Pancreas (tissue), 10 donors: ENCODE results near the gene FBLN1. TPM values are rescaled to one million over a fixed set of nuclear protein-coding genes. Genes with fewer than 3 reads are reported as not detected.

Source experiments
- ATAC-seq, 4 donors: fragments of 200-7000 bp; cut with Tn5 transposase; one replicate each; pipeline versions ENCODE4 v1.8.0 to v1.9.1; 2020; ENCODE audit warnings: mild to moderate bottlenecking in 4 of 4, moderate library complexity in 4 of 4
- DNase-seq, 6 donors: peaks; one replicate each; pipeline ENCODE4 v3.0.0-alpha.2; 2020
- FAIRE-seq: peaks from 2 replicates; lab custom pipeline; 2012; peaks lifted over from hg19 to GRCh38; lab: Jason Lieb, UNC
- H3K27ac ChIP-seq, 4 donors: fragments of 200-600 bp; sonication (generic); 1 replicate in 3 of 4; 2 replicates in 1 of 4; pipeline versions ENCODE4 v1.5.0 to v1.8.0; 2020
- H3K27me3 ChIP-seq, 4 donors: fragments of 200-600 bp; one replicate each; pipeline ENCODE4 v1.8.0; 2021
- H3K36me3 ChIP-seq, 3 donors: fragments of 200-600 bp; sonication (generic) in 1 of 3; one replicate each; pipeline versions ENCODE4 v1.5.0 to v1.8.0; 2020 to 2021
- H3K4me1 ChIP-seq, 3 donors: fragments of 200-600 bp; one replicate each; pipeline ENCODE4 v1.8.0; 2021
- H3K4me3 ChIP-seq, 4 donors: fragments of 200-600 bp; sonication (generic) in 2 of 4; one replicate each; pipeline versions ENCODE4 v1.5.0 to v1.8.0; 2020 to 2021
- H3K9me3 ChIP-seq, 4 donors: fragments of 200-600 bp; one replicate each; pipeline ENCODE4 v1.8.0; 2021
- WGBS, 2 donors: extraction: QIAGEN DNeasy Blood & Tissue Kit; methylation state at CpG; one replicate each; pipeline ENCODE4 v1.1.7; 2013; 5-methylcytosine and 5-hydroxymethylcytosine counted together
- intact Hi-C, 3 donors: fragments of 100-400 bp; cut with DNase I; formaldehyde crosslinking; loops; one replicate each; pipeline versions ENCODE4 v1.11.1 to v1.14.2; 2022
- polyA plus RNA-seq, 2 donors: library from polyadenylated mRNA; stranded (reverse); fragments of 200-250 nt; gene quantifications; one replicate each; pipeline ENCODE4 v1.2.3, GENCODE V29; 2013
- total RNA-seq, 6 donors: library from RNA; stranded (reverse); fragmentation: NEBNext Ultra II Directional in 4 of 6; extraction: Animal tissue kit (Norgen Biotek cat#: 25700) in 4 of 6; gene quantifications; one replicate each; pipeline versions ENCODE4 v1.2.1 to v1.2.4, GENCODE V29; 2021 to 2023
- TF ChIP-seq, protein P1 (sequence below), 4 donors: fragments of 200-600 bp; sonication (generic) in 3 of 4; IDR thresholded peaks; one replicate each; pipeline versions ENCODE4 v1.5.0 to v1.8.0; 2021; ENCODE audit warnings: antibody characterized with exemption in 4 of 4
- donor health status: healthy with polysubstance abuse.
- donor health status: DM: no; HTN: no; CAD: no; lungs with moderate emphysema.
- donor health status: DM: no; HTN: no; CAD: no.
- donor health status: control.
- donor health status: control.
- donor health status: Bipolar disorder and iron deficiency.
- donor health status: DM: yes; HTN: yes; CAD: no.
- donor health status: DM: no; HTN: no; CAD: no.
- donor health status: DM: no; HTN: no; CAD: no.
- donor health status: DM: yes; HTN: yes; CAD: no.

FBLN1 gene
- total and polyA plus RNA-seq, 8 donors, result 12.0 to 114 (median 21.5) TPM

GRCh38 chr22:45496451-45496941 lies 6.2 kb upstream of the FBLN1 start:
- no peaks in the 10 kb centered on the region for H3K27me3 ChIP-seq
- ATAC-seq (peak in 2 of 4 donors; percentile 35 to 49), DNase-seq (no peak), FAIRE-seq (no peak)
- no peaks in the 10 kb centered on the region for H3K36me3 ChIP-seq
- no peaks in the 10 kb centered on the region for H3K9me3 ChIP-seq
- no peak overlapping the region for H3K4me3 ChIP-seq
- no peak overlapping the region for H3K27ac ChIP-seq
- intact Hi-C loops, result no loop called here
- no peaks in the 10 kb centered on the region for H3K4me1 ChIP-seq
- TF ChIP-seq, protein P1, sequence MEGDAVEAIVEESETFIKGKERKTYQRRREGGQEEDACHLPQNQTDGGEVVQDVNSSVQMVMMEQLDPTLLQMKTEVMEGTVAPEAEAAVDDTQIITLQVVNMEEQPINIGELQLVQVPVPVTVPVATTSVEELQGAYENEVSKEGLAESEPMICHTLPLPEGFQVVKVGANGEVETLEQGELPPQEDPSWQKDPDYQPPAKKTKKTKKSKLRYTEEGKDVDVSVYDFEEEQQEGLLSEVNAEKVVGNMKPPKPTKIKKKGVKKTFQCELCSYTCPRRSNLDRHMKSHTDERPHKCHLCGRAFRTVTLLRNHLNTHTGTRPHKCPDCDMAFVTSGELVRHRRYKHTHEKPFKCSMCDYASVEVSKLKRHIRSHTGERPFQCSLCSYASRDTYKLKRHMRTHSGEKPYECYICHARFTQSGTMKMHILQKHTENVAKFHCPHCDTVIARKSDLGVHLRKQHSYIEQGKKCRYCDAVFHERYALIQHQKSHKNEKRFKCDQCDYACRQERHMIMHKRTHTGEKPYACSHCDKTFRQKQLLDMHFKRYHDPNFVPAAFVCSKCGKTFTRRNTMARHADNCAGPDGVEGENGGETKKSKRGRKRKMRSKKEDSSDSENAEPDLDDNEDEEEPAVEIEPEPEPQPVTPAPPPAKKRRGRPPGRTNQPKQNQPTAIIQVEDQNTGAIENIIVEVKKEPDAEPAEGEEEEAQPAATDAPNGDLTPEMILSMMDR (IDR thresholded peaks at IDR 0.05), result no peak
- 24 to 27% methylated on average over 7 of the region's 7 CpGs for WGBS, 2 donors

DNA sequence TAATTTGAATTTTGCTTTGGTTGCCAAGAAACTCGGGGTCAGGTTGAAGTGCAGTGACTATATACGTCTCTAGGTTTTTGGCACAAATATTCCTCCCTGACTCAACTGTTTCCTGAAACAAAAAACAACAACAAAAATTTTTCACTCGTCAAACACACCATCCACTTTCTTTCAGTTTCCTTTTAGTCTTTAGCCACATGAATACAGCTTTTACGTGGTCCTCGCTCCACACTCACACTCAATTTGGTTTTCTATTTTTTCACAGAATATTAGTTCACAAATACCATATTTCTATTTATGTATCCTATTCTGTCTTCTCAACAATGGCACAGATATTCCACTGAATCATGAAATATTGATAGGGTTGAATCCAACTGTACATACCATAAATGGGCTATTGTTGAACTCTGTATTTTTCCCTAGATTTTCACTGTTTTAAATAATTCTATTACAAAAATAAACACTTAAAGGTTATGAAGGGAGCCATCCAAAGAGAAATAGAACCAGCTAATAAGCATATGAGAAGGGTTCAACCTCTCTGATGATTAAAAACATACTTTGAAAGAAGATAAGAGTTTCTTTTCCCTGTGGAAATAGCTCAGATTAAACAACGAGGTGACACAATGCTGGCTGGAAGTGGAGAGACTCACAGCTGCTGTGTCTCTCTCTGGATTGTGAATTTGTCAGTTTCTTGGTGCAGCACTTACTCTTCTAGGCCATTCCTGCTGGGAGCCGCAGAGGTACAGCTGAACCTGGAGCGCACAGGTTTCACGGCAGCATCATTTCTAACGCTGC lies 5.1 kb upstream of the FBLN1 start:
- no peak for FAIRE-seq
- 52 to 58% methylated on average over 10 of the region's 10 CpGs for WGBS, 2 donors
- no peak overlapping the region for H3K27ac ChIP-seq

GRCh38 chr22:45499746-45500145 lies 2.9 kb upstream of the FBLN1 start:
- Histone ChIP-seq H3K4me1 (no peaks in the 10 kb centered on the region), H3K36me3 (no peaks in the 10 kb centered on the region), H3K27ac (no peak overlapping the region), H3K9me3 (no peaks in the 10 kb centered on the region), H3K4me3 (no peak overlapping the region), H3K27me3 (no peaks in the 10 kb centered on the region)
- ATAC-seq (no peak), FAIRE-seq (no peak), DNase-seq (peak in 1 of 6 donors; percentile 24)
- TF ChIP-seq, protein P1 (IDR thresholded peaks at IDR 0.05), result no peak
- 86 to 89% methylated on average over 3 of the region's 3 CpGs for WGBS, 2 donors
- intact Hi-C loops, result no loop called here

More for the DNA sequence above, 5.1 kb upstream of the FBLN1 start:
- H3K4me3 ChIP-seq, result no peak overlapping the region
- H3K9me3 ChIP-seq, result no peaks in the 10 kb centered on the region
- TF ChIP-seq, protein P1 (IDR thresholded peaks at IDR 0.05), result no peak
- DNase-seq (no peak), ATAC-seq (no peak)
- no peaks in the 10 kb centered on the region for H3K4me1 ChIP-seq
- H3K27me3 ChIP-seq, result no peaks in the 10 kb centered on the region
- intact Hi-C loops, result no loop called here
- no peaks in the 10 kb centered on the region for H3K36me3 ChIP-seq

- ATAC-seq (no peak), DNase-seq (peak in 1 of 6 donors; percentile 53), FAIRE-seq (no peak)
- Histone ChIP-seq H3K27ac (no peak overlapping the region), H3K9me3 (no peaks in the 10 kb centered on the region), H3K4me3 (peak overlapping the region in 3 of 4 donors; percentile 3 to 45 (median 36)), H3K36me3 (no peaks in the 10 kb centered on the region), H3K4me1 (no peaks in the 10 kb centered on the region), H3K27me3 (no peaks in the 10 kb centered on the region)
- TF ChIP-seq, protein P1 (IDR thresholded peaks at IDR 0.05), result no peak
- intact Hi-C loops, result no loop called here
- 14% methylated on average over 50 to 53 of the region's 53 CpGs for WGBS, 2 donors
These were observed 550 bp downstream of the FBLN1 start for GRCh38 chr22:45503050-45503815.
